IPS DF 19.7 (cell line): Measurements from ENCODE around the gene VAMP7.
"Not testable (repeated sequence)": the region's sequence is repeated elsewhere in the genome, so short reads cannot be mapped to it uniquely, and the experiment has no call there.

ENCODE experiments used
- DNase-seq: peaks from one replicate; pipeline ENCODE4 v3.0.0-alpha.2; 2013; ENCODE audit warnings: low read depth, low spot score

The VAMP7 gene

GRCh38 chrX:155907661-155908060 is 26.5 kb downstream of the VAMP7 start:
- not testable (repeated sequence) for DNase-seq

- DNase-seq: no peak
Observed at GRCh38 chrX:155923200-155923599, 42.1 kb downstream of the VAMP7 start.

GRCh38 chrX:155930852-155931618 is 49.9 kb downstream of the VAMP7 start:
- not testable (repeated sequence) for DNase-seq

- DNase-seq: no peak
Observed at GRCh38 chrX:155938132-155938531, 57.0 kb downstream of the VAMP7 start.

GRCh38 chrX:155949098-155949497 is 68.0 kb downstream of the VAMP7 start:
- DNase-seq: no peak

GRCh38 chrX:155951237-155951789 is 70.2 kb downstream of the VAMP7 start:
- no peak for DNase-seq

- no peak for DNase-seq
Observed at GRCh38 chrX:155953055-155953454, 71.9 kb downstream of the VAMP7 start.

- no peak for DNase-seq
Observed at GRCh38 chrX:155954793-155955192, 73.6 kb downstream of the VAMP7 start.

GRCh38 chrX:155956099-155956498 is 75.0 kb downstream of the VAMP7 start:
- no peak for DNase-seq

- no peak for DNase-seq
Observed at GRCh38 chrX:155956649-155957048, 75.5 kb downstream of the VAMP7 start.

- DNase-seq: no peak
Observed at GRCh38 chrX:155957843-155958242, 76.7 kb downstream of the VAMP7 start.

GRCh38 chrX:155959018-155959587 is 78.0 kb downstream of the VAMP7 start:
- DNase-seq: no peak

GRCh38 chrX:155962906-155963305 is 81.8 kb downstream of the VAMP7 start:
- DNase-seq: no peak

- no peak for DNase-seq
Observed at GRCh38 chrX:155966876-155967275, 85.7 kb downstream of the VAMP7 start.

GRCh38 chrX:155967653-155968325 is 86.6 kb downstream of the VAMP7 start:
- DNase-seq: no peak

GRCh38 chrX:155968326-155968661 is 87.1 kb downstream of the VAMP7 start:
- no peak for DNase-seq

GRCh38 chrX:155968791-155969190 is 87.6 kb downstream of the VAMP7 start:
- DNase-seq: no peak

- DNase-seq: not testable (repeated sequence)
Observed at GRCh38 chrX:155971658-155972057, 90.5 kb downstream of the VAMP7 start.

GRCh38 chrX:155972241-155972640 is 91.1 kb downstream of the VAMP7 start:
- not testable (repeated sequence) for DNase-seq

GRCh38 chrX:155983326-155983725 is 102.2 kb downstream of the VAMP7 start:
- no peak for DNase-seq

GRCh38 chrX:155985208-155985607 is 104.1 kb downstream of the VAMP7 start:
- DNase-seq: no peak

GRCh38 chrX:155986995-155987394 is 105.8 kb downstream of the VAMP7 start:
- not testable (repeated sequence) for DNase-seq

- no peak for DNase-seq
Observed at GRCh38 chrX:155988859-155989258, 107.7 kb downstream of the VAMP7 start.
